A172 (cell line): ENCODE data around the gene FN3KRP. TPM values are rescaled to one million over a fixed set of nuclear protein-coding genes. Genes with fewer than 3 reads are reported as not detected.
"Not testable (repeated sequence)": the region's sequence is repeated elsewhere in the genome, so short reads cannot be mapped to it uniquely, and the experiment has no call there.

Source experiments
- DNase-seq: peaks from one replicate; pipeline ENCODE4 v3.0.0-alpha.2; 2015; ENCODE audit warnings: low spot score
- total RNA-seq: library from RNA; depleted of rRNA; stranded (reverse); fragments of >200 nt; shearing (Covaris generic); gene quantifications from 2 replicates; pipeline ENCODE4 v1.2.3, GENCODE V29; 2014

FN3KRP gene
- total RNA-seq, 1 experiment from 2014 or later = 50.0 TPM

GRCh38 chr17:82743344-82744219 lies 27.1 kb downstream of the FN3KRP start:
- DNase-seq = no peak

DNA sequence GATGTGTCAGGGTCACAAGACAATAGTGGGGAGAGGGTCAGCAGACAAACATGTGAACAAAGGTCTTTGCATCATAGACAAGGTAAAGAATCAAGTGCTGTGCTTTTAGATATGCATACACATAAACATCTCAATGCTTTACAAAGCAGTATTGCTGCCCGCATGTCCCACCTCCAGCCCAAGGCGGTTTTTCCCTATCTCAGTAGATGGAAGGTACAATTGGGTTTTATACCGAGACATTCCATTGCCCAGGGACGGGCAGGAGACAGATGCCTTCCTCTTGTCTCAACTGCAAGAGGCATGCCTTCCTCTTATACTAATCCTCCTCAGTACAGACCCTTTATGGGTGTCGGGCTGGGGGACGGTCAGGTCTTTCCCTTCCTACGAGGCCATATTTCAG lies 28.2 kb downstream of the FN3KRP start:
- not testable (repeated sequence) for DNase-seq

GRCh38 chr17:82745524-82745923 lies 29.0 kb downstream of the FN3KRP start:
- DNase-seq = no peak

GRCh38 chr17:82748756-82749155 lies 32.2 kb downstream of the FN3KRP start:
- DNase-seq = no peak

- DNase-seq = no peak
Observed at GRCh38 chr17:82750241-82750908, 33.9 kb downstream of the FN3KRP start.

DNA sequence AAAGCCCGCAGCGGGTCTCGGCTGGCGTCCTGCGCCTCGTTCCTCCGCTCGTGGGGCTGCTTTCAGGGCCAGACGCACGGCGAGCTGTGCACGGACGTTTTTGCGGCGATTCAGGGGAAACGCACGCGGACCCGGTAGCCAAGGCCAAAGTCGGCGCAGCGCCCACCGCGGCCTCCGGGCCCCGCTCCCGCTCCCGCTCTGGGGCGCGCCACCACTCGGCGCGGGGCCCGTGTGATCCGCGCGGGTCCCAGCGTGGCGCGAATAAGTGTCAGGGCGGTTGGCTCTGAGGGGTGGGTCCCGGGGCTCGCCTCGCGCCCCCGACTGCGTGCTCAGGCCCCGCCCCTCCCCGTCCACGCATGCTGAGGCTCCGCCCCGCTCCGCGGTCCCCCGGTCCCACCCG lies 34.7 kb downstream of the FN3KRP start:
- DNase-seq = no peak

GRCh38 chr17:82751571-82752370 lies 35.3 kb downstream of the FN3KRP start, which contains the start of gene TBCD:
TBCD (plus strand) TSS chr17:82752065; CDS start chr17:82752194, 129 bp downstream.
- peak; percentile 79 for DNase-seq

- DNase-seq = no peak
Observed at GRCh38 chr17:82752371-82753200, 36.1 kb downstream of the FN3KRP start.

GRCh38 chr17:82753201-82753464 lies 36.6 kb downstream of the FN3KRP start:
- DNase-seq = no peak

- DNase-seq = no peak
Observed at GRCh38 chr17:82754297-82755208, 38.0 kb downstream of the FN3KRP start.

- DNase-seq = no peak
Observed at GRCh38 chr17:82756166-82756565, 39.7 kb downstream of the FN3KRP start.

GRCh38 chr17:82765371-82765770 lies 48.9 kb downstream of the FN3KRP start:
- no peak for DNase-seq

GRCh38 chr17:82767041-82767754 lies 50.7 kb downstream of the FN3KRP start:
- no peak for DNase-seq

DNA sequence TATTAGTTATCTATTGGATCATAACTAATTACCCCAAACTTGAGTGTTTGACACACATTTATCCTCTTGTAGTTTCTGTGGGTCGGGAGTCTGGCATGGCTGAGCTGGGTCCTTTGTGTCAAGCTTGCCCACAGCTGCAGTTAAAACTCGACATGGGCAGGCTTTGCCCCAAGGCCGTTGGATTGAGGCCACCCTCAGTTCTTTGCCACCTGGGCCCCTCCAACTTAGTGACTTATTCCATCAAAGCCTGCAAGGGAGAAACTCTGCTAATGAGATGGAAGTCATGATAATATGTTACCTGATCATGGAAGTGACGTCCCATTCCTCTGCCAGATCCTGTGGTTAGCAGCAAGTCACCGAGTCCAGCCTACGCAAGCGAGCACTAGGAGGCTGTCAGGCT lies 52.5 kb downstream of the FN3KRP start:
- DNase-seq = no peak

DNA sequence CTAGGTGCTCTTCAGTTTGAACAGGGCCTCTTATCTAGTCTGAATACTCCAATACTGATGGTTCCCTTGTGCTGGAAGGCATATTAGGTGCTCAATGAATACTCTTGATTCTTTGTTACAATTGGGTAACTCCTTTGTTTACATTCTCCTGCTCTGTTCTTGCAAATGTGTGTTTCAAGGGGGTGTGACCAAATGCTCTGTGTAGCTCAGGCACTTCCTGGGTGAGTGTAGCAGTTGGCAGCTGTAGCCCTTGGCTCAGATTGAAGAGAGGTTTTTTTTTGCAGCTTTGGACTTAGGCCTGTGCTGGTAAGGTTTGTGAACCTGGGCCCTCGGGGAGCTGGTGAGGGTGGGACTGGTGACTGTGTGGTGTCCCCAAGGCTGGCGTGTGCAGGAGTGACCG lies 55.5 kb downstream of the FN3KRP start:
- DNase-seq = peak; percentile 44

- not testable (repeated sequence) for DNase-seq
Observed at GRCh38 chr17:82774456-82774855, 58.0 kb downstream of the FN3KRP start.

GRCh38 chr17:82775001-82775823 lies 58.7 kb downstream of the FN3KRP start:
- DNase-seq = no peak

- no peak for DNase-seq
Observed at GRCh38 chr17:82776454-82776853, 59.9 kb downstream of the FN3KRP start.
